HG03439 (cell line): ENCODE measurements around the gene TCF7L2.

Experiments used
- ATAC-seq: cut with Tn5 transposase; IDR thresholded peaks from one replicate; pipeline ENCODE4 v1.9.1; 2021; ENCODE audit warnings: mild to moderate bottlenecking, moderate library complexity; ENCODE audit not compliant: unreplicated experiment

TCF7L2 gene

DNA sequence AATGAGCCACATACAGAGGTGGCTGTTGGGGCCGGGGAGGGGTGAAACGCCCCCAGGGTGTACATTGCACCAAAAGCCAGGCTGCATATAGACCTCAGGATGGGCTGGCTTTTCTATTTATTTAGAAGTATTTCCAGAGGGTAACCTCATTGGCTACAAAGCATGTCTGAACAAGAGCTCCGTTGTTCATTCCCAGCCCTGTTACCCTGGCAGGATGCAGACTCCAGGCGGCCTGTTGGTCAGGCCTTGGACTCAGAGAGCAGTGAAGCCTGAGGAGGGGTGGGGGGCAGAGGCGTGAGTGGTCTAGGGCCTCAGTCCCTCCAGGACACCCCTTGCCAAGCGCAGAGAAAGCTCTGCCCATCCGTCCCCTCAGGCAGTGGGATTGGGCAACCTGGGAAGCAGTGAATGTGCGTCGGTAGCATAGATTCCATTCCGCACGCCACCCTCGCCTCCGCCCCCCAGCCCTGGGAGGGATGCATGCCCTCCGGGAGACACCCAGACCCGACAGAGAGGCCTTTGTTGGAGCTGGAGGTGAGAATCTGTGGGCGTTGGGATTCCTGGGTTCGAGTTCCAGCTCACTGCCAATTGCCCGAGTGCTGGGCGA lies 41.9 kb downstream of the TCF7L2 start:
- no peak for ATAC-seq

DNA sequence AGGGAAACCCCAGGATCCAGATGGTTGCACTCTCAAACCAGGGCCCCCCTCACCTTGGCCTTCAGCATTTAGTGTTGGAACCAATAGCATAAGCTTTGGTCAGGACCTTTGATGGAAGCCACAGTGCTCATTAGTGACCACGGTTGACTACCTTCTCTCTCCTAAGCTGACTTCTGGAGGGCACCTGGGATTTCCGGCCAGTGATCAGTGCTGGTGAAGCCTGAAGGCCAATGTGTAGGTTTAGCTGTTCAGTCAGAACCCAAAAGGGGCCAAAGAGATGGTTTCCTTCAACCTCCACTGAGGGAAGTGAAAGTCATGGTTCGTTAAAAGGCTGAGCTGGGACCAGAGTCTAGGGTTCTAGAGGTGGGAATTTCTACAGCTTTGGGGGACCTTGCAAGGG lies 46.4 kb downstream of the TCF7L2 start:
- ATAC-seq: no peak

DNA sequence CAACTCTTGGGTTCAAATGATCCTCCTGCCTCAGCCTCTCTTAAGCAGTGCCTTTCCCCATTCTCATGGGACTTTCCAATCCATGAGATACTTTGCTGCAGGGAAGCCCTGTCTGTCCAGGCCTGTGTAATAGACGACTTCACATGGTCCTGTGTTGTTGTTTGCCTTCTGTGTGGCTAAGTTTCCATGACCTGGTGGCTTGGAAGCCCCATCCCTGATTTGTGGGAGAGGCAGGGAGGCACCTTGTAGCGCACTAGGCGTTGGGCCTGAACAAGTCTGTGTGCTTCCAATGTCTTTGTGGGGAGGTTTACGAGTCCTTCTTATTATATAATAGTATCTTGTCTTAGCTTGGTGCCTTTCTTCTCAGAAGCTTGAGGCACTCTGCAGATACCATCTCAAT lies 49.1 kb downstream of the TCF7L2 start:
- ATAC-seq: no peak

DNA sequence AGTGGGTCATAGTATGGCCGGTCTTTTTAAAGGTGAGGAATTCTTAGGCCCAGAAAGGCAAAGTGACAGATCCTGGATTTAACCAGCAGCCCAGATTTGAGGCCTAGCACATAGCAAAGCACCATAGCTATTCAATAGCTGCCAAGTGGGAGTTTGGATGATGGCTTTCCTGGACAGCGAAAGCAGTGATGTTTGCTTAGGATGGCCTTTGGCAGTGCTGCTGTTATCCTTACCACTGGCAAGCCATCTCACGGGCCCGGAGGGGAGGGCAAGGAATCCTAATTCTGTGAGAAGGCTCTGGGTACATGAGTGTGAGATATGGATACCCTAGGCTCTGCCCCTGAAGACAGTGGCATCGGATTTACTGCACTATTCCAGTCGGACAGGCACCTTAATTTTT lies 50.4 kb downstream of the TCF7L2 start:
- no peak for ATAC-seq

DNA sequence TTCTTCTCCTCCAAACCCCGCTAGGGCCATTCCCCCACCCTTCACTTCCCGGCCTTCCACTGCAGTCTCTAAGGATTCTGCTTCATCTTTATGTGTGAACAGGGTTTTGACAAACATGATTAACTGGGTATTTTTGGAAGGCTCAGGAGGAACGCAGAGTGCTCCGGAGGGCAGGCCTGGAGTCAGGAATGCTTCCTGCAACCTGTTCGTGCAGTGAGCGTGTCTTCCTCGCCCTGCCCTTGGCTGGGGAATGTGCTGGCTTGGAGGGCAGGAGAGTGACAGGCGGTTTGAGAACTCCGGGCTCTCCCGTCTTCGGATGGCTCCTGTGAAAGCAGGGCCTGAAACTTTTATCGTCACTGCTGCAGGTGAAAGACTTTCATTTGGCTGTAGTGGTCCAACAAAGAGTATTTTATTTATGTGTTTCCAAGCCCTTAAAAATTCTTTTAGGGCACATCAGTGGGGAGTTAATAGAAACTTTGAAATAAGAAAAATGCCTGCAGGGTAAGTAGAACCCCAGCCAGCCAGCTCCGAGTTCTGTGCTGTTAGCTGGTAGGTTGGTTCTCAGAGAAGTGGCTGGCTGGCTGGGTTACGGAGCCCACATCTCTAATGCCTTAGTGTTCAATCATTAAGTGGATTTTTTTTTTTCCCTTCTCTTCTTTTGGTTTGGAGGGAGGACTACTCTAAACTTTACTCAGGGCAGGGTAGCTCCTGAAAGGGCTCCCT lies 51.0 kb downstream of the TCF7L2 start:
- ATAC-seq: no peak

DNA sequence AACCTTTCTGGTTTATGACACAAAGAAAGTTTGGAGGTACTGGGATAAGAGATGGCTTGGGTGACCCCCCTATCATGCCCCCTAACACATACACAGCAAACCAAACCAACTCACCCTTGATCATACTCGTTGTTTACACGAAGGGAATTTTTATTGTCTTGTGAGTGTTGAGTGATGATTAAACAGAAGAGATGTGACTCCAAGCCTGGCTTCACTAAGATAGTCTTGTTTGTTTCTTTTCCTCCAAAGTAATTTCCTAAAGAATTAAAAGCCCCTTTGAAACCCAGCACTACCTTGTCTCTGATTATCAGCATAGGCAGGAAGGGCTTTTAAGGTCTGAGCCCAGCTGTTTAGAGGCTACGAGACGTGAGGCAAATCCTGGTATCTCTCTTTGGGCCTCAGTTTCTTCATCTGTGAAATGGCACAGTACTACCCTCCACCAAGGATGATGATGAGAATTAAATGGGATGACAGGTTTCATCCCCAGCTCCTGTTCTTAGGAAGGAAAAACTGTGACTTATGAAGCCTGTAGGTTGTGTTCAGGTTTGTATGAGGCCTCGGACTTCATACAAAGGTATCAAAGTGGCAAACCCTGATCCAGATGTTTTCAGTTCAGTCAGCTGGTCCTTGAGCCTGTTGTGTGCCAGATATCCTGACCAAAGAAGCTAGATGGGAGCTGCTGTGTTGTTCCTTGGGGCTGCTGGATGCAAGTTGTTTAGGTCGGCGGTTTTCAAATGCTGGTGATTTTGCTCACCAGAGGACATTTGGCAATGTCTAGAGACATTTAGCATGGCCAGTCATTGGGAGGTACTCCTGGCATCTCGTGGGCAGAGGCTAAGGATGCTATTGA lies 51.8 kb downstream of the TCF7L2 start:
- ATAC-seq: no peak

DNA sequence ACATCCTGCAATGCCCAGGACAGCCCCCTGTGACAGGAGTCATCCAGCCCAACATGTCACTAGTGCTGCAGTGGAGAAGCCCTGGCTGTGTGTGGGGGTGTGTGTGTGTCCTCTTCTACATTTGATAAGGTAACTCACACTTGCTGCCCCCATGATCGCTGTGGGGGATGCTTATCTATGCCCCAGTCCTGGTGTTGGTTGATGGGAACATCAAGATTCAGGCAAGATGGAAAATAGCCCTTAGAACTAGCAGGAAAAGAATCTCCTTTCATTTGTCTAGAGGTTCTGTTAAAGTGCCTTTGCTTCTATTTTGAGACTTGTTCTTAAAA lies 52.4 kb downstream of the TCF7L2 start:
- no peak for ATAC-seq

DNA sequence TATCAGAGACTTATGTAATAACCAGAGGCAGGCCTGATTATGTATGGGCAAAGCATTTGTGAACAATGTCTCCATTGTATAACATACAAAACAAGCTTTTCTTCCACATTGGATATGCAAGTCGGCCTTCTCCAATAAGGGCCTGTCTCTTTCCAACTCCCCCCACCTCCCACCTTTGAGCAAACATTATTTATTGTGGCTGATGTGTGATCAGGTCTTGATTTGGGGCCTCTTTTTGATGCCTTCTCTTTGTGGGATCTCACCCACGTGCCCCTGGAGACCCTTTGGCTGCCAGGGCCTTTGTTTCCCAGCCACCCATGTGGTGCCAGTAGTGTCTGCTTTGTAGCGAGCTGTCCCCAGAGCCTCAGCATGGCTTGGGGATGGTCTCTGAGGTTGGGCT lies 53.0 kb downstream of the TCF7L2 start:
- no peak for ATAC-seq

DNA sequence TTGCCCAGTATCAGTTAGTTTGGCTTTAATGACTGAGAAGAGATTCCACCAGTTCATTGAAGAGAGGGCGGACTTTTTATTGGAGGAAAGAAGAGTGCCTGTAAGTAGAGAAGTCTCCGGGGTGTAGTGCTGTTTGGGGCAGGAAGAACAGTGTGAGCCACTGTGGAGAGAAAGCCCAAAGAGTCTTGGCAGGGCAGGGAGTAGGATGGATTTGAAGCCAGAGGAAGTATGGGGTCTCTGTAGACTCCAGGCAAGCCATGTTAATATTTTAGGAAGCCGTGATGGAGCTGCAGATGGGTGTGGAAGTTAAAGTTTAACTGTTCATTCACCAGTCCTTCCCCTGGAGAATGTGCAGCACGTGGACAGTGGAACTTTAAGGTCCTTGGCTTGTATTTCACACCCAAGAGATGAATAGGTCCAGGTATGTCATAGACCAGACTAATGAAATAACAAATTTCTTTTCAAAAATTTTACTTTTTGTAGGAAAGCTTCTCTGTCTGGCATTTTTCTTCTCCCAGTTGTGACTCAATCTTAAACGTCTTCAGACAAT lies 54.1 kb downstream of the TCF7L2 start:
- ATAC-seq: no peak

DNA sequence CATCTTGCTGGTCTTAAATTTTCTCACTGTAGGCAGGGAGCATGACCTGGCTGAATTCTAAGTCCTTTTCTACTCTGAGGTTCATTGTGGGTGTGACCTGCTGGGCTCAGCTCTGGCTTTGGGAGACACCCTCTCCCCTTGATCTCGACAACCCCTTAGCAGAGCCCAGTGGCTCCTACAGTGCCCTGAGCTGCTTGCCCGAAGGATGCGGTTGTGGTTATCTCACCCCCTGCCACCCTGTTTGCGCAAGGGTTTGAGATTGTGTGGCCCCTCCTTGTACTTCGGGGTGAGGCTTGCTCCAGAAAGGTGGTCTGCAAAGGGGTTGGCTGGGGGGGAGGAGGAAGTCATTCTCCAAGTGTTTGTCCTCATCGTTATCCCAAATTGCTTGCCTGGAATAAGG lies 55.3 kb downstream of the TCF7L2 start:
- no peak for ATAC-seq

DNA sequence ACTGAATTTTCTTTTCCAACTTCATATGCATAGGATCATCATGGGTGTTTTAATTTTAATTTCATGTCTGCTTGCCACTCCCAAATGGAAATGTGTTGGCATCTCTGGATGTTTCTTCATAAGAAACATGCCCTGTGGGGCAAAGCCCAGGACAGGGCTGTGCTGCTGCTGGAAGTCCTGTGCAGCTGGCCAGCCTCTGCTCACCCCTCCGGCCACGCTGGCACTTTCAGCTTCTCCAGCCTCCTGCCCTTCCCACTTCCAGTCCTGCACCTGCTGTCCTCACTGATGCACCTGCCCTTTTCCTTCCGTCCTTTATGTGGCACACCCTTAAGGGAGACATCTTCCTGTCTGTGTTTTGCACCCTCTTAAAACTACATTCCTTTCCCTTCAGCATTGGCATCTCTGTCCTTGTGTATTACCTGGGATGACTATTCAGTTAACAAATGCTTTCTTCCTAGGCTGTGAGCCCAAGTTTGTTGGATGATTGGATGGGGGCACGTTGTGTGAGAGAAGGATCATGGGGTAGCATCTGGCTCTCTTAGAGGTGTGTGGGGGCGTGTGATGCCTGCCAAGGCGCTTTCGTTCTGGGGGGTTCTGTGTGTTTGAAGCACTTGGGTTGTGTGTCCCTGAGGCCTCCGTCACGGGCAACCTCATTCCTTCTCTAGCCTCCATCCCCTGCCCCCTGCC lies 56.8 kb downstream of the TCF7L2 start:
- no peak for ATAC-seq

DNA sequence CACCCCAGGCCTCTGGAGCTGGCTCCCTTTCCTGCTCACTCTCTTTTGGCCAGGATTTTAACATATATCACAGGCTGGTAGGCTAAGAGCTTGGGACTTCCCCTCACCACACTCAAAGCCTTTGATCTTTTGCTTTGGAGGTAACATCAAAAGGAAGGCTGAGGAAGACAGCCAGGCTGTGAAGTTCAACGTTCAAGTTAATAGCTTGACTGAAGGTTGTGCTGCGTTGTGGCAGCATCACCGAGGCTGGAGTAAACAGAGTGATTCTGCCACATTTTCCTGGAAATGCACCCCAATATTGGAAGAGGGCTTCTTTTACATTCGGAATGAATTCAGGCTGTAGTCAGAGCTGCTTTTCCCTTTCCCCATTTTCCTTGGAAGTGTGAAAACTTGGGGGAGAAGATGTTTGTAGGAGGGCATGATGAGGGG lies 57.3 kb downstream of the TCF7L2 start:
- ATAC-seq: no peak

DNA sequence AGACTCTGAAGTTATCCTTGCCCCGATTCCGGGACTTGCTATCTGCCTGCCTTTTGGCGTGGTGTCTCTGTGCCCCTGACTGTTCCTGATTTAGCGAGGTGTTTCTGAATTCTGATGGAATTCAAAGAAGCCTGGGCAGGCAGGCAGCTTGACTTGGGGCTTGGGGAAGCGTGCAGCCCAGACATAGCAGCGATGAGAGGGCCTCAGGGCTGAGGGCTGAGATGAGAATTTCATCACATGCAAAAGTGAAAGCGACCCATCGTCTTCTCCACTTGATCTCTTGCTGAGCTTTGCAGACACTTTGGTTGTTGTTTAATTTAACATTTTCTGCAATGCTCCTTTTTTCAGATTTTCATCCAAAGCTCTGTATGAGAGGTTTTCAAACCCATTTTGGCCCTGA lies 57.8 kb downstream of the TCF7L2 start:
- ATAC-seq: no peak

DNA sequence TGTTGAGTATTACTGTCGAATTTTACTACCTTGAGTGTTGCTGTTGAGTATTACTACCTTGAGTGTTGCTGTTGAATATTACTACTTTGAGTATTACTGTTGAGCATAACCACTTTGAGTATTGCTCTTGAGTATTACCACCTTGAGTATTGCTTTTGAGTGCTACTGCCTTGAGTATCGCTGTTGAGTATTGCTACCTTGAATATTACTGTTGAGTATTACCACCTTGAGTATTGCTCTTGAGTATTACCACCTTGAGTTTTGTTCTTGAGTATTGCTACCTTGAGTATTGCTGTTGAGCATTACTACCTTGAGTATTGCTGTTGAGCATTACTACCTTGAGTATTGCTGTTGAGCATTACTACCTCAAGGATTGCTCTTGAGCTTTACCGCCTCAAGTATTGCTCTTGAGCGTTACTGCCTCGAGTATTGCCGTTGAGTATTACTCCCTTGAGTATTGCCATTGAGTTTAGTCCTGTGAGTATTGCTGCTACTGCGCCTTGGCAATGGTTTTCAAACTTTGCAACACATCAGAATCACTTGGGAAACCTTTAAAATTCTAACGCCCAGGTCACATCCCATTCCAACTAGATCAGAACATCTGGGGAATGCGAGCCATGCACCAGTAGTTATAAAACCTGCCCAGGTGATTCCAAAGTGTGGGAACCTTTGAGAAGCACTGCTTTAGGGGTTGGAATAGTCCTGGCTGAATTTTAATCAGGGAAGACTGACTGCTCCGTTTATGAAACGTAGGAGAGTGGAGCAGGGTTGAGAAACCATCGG lies 61.7 kb downstream of the TCF7L2 start:
- no peak for ATAC-seq

DNA sequence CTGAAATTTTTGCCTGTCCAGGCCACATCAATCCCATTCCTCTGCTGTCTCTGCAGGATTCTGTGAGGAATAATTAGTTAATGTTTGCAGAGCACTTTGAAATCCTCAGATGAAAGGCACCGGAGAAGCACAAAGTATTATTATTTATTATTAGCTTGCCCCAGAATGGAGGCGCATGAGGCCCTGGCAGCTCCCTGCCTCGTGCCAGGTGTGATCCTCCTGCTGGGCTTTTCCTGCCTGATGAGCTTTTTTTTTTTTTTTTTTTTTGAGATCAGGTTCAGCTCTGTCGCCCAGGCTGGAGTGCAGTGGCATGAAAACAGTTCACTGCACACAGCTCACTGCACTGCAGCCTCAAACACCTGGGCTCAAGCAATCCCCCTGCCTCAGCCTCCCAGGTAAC lies 65.2 kb downstream of the TCF7L2 start:
- ATAC-seq: no peak

DNA sequence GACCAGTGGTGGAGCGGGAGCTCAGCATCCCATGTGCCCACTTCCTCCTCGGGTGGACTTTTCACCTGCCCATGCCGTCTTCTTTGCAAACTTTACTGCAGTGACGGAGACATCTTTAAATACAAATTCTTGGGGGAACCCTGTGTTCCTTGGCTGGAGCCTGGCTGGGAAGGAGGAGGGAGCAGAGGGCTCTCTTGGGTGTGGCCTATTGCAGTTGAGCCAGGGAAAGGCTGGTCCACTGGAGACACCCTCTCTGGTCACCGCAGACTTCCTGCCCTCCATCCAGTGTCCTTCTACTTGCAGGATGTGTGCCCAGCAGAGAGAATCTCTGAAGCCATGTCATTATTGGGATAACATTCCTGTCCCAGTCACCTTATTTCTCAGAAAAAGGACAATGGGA lies 67.3 kb downstream of the TCF7L2 start:
- no peak for ATAC-seq

DNA sequence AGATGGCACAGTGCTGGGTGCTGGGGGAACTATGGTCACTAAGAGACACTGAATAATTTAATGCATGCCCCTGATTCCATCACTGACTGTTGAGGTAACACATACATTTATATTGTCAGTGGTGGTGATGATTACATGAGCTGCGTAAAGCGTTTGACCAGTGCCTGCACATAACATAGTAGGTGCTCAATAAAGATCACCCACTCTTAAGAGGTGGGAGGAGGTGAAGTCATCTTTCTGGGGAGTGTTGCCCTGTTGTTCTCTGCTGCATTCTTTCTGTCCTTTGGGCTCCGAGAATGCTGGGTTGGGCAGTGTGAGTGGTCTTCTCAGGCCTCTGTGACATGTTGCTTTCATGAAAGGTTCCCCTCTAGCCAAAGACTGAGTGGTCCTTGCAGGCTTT lies 68.0 kb downstream of the TCF7L2 start:
- ATAC-seq: no peak

DNA sequence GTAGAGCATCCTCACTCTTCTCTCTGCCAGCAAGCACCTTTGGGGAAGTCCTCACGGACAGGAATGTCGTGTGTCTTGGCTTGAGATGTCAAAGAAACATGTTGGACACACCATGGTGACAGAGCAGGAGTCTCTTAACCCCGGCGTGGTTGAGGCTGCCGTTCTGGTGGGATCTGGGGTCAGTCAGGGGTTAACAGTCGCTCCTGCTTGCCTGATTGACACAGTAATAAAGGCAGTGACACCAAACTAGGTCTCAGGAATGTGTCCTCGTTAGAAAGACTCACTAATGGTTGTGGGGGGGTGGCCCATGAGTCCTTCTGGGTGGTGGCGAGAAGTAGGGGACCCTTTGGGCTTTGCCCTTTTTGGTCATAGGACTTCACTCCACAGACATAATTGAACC lies 69.0 kb downstream of the TCF7L2 start:
- ATAC-seq: no peak

DNA sequence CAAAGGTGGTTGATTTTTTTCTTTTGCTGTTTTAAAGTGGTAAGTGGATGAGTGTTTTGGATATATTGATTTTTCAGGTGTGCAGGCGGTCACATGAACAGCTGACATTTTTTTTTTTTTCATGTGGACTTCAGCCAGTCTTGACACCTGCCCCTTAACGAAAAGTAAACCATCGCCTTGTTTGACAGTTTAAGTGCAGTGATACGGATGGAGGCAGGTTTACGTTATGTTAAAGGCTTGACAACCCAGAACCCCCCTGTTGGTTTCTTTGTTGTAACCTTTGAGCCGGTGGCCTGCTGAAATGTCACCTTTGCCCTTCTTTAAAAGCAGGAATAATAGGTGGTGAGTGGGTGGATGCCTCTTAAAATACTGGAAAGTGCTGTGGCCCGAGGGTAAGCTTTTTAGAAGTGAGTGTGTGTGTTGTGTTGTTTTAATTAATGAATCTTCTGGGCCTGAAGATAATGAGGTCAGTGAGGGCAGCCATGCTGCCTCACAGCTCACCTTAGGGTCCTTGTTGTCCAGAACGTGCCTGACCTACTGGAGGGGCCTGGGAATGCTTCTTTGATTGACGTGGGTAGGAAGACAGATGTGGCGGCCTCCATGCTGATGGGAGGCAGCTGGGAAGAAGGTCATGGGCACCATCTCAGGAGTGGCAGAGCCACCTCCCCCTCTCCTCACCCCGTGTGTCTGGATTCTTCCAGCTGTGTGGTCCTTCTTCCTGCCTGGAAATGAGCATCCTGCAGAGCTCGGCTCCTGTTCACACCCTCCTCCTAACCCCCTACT lies 69.8 kb downstream of the TCF7L2 start:
- no peak for ATAC-seq

DNA sequence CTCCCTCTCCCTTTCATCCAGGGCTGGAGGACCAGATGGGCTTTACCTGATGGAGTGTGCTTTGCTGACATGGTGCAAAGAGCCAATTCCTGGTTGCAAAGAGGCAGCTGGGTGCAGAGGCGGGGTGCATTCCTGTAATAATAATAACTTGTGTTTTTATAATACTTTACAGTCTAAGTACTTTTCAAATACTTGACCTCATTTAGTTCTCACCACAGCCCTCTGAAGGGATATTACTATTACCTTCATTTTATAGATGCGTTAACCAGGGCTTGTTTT lies 70.4 kb downstream of the TCF7L2 start:
- no peak for ATAC-seq
